Thyroid gland (tissue), 4 donors: ENCODE results near the gene RAB31. TPM values are rescaled to one million over a fixed set of nuclear protein-coding genes. Genes with fewer than 3 reads are reported as not detected.
"Not testable (repeated sequence)": the region's sequence is repeated elsewhere in the genome, so short reads cannot be mapped to it uniquely, and the experiment has no call there.

Experiments used
- DNase-seq, 2 donors: peaks; one replicate each; pipeline ENCODE4 v3.0.0-alpha.2; 2019
- H3K27ac ChIP-seq, 3 donors: fragments of 200-600 bp; sonication (generic); 1 replicate in 2 of 3; 2 replicates in 1 of 3; pipeline ENCODE4 v1.5.1; 2016 to 2019; ENCODE audit warnings: mild to moderate bottlenecking in 1 of 3, moderate library complexity in 1 of 3
- H3K27me3 ChIP-seq: fragments of 200-600 bp; sonication (generic); one replicate; pipeline ENCODE4 v1.5.1; 2019
- H3K36me3 ChIP-seq, 2 donors: fragments of 200-600 bp; sonication (generic); one replicate each; pipeline ENCODE4 v1.5.1; 2016 to 2019
- H3K4me1 ChIP-seq, 2 donors: fragments of 200-600 bp; sonication (generic); one replicate each; pipeline ENCODE4 v1.5.1; 2017 to 2019
- H3K4me3 ChIP-seq, 3 donors: fragments of 200-600 bp; sonication (generic); replicated peaks in 1 of 3; 1 replicate in 2 of 3; 2 replicates in 1 of 3; pipeline ENCODE4 v1.5.1; 2016; ENCODE audit warnings: mild to moderate bottlenecking in 1 of 3
- H3K9me3 ChIP-seq: fragments of 200-600 bp; sonication (generic); one replicate; pipeline ENCODE4 v1.5.1; 2017
- POLR2A ChIP-seq, 2 donors: fragments of 450-650 bp; IDR thresholded peaks; one replicate each; pipeline ENCODE4 v1.6.1; 2017; ENCODE audit warnings: antibody characterized with exemption in 2 of 2, mild to moderate bottlenecking in 2 of 2, moderate library complexity in 1 of 2
- whole genome bisulfite sequencing, 2 donors: methylation state at CpG; one replicate each; pipeline ENCODE4 v1.1.5; 2017; 5-methylcytosine and 5-hydroxymethylcytosine counted together
- intact Hi-C: fragments of 100-400 bp; cut with DNase I; formaldehyde crosslinking; loops from one replicate; pipeline ENCODE4 v1.15.1; 2023
- total RNA-seq, 4 donors: library from RNA; depleted of rRNA; stranded (reverse); fragments of >200 nt; gene quantifications; one replicate each; pipeline ENCODE4 v1.2.3, GENCODE V29; 2016
- TF ChIP-seq, protein P1 (sequence below), 6 experiments: fragments of 200-600 bp in 3 of 6; fragments of 450-650 bp in 3 of 6; sonication (generic) in 3 of 6; IDR thresholded peaks; one replicate each; pipeline ENCODE4 v1.5.1; 2016 to 2019; ENCODE audit warnings: antibody characterized with exemption in 6 of 6, mild to moderate bottlenecking in 2 of 6, inconsistent platforms in 1 of 6, moderate library complexity in 1 of 6

The RAB31 gene
- total RNA-seq, 4 donors from 2014 or later, result 33.9 to 72.7 (median 40.8) TPM

DNA sequence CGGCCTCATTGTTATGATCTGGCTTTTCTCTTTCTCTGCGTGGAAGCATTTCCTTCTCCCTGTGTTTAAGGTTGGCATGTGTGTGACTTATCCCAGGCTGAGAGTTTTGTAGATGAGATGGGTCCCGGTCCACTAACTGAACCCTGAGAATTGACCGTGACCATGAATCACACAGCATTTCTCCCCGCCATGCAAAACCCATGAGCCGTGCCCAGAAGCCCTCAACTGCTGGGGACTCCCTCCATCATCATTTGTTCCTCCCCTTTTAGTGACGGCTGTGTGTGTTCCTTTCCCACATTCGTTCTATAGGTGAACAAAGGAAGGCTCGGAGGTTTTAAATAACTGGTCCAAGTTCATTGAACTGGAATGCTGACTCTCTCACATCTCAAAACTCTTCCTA lies 147.6 kb downstream of the RAB31 start:
- H3K4me3 ChIP-seq, result no peak overlapping the region
- H3K36me3 ChIP-seq, result peaks cover 0 to 6% of the 10 kb centered on the region in 2 donors
- no peaks in the 10 kb centered on the region for H3K9me3 ChIP-seq
- DNase-seq, result no peak
- intact Hi-C loops, result no loop called here
- H3K27me3 ChIP-seq, result no peaks in the 10 kb centered on the region
- H3K4me1 ChIP-seq, result peaks cover 13 to 23% of the 10 kb centered on the region in 2 donors
- no peak for TF ChIP-seq POLR2A (IDR thresholded peaks at IDR 0.05)
- TF ChIP-seq, protein P1, sequence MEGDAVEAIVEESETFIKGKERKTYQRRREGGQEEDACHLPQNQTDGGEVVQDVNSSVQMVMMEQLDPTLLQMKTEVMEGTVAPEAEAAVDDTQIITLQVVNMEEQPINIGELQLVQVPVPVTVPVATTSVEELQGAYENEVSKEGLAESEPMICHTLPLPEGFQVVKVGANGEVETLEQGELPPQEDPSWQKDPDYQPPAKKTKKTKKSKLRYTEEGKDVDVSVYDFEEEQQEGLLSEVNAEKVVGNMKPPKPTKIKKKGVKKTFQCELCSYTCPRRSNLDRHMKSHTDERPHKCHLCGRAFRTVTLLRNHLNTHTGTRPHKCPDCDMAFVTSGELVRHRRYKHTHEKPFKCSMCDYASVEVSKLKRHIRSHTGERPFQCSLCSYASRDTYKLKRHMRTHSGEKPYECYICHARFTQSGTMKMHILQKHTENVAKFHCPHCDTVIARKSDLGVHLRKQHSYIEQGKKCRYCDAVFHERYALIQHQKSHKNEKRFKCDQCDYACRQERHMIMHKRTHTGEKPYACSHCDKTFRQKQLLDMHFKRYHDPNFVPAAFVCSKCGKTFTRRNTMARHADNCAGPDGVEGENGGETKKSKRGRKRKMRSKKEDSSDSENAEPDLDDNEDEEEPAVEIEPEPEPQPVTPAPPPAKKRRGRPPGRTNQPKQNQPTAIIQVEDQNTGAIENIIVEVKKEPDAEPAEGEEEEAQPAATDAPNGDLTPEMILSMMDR (IDR thresholded peaks at IDR 0.05), result no peak
- WGBS, 2 donors, result 82 to 92% methylated on average over 9 of the region's 9 CpGs
- peak overlapping the region in 2 of 3 donors; percentile 56 to 60 for H3K27ac ChIP-seq

DNA sequence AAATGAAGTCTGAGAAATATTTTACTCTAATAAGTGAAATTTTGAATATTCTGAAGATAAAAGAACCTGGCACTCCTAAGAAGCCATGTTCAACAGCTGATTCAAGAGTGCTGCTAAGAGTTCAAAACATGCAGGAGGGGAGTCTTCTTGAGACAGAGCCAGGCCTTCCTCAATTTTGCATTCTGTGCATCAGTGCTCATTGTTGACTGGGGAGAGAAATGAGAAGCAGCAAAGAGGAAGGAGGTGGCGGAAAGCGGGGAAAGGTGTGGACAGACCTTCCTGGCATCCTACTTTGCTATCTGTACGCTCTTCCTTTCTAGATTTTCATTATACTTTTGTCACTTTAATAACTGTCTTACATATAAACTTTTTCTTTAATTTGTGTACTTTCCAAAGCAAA lies 148.0 kb downstream of the RAB31 start:
- no peaks in the 10 kb centered on the region for H3K9me3 ChIP-seq
- intact Hi-C loops, result no loop called here
- H3K27ac ChIP-seq, result peak overlapping the region in 2 of 3 donors; percentile 56 to 60
- WGBS, 2 donors, result 92 to 94% methylated on average over 3 of the region's 3 CpGs
- H3K36me3 ChIP-seq, result peaks cover 0 to 6% of the 10 kb centered on the region in 2 donors
- H3K27me3 ChIP-seq, result no peaks in the 10 kb centered on the region
- H3K4me3 ChIP-seq, result no peak overlapping the region
- TF ChIP-seq POLR2A (IDR thresholded peaks at IDR 0.05), result no peak
- TF ChIP-seq, protein P1 (IDR thresholded peaks at IDR 0.05), result no peak
- peaks cover 13 to 23% of the 10 kb centered on the region in 2 donors for H3K4me1 ChIP-seq
- DNase-seq, result no peak

DNA sequence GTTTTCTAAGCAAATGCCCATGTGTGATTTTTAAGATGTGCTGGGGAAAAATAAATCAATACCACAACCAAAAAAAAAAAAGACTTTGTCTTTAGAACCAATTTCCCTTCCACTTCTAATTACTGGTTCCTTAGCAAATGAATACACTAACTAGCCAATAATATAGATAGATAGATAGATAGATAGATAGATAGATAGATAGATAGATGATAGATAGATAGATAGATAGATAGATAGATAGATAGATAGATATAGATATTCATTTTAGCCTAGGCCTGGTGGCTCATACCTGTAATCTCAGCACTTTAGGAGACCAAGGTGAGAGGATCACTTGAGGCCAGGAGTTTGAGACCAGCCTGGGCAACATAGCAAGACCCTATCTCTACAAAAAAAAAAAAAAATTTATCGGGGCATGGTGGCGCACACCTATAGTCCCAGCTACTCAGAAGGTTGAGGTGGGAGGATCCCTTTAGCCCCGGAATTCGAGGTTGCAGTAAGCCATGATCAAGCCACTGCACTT lies 149.4 kb downstream of the RAB31 start:
- H3K9me3 ChIP-seq, H3K4me3 ChIP-seq, H3K36me3 ChIP-seq, DNase-seq, H3K27ac ChIP-seq, intact Hi-C loops, H3K27me3 ChIP-seq: not testable (repeated sequence)
- 93% methylated on average over 4 of the region's 4 CpGs for WGBS, 2 donors
- H3K4me1 ChIP-seq, result peaks cover 13 to 23% of the 10 kb centered on the region in 2 donors

DNA sequence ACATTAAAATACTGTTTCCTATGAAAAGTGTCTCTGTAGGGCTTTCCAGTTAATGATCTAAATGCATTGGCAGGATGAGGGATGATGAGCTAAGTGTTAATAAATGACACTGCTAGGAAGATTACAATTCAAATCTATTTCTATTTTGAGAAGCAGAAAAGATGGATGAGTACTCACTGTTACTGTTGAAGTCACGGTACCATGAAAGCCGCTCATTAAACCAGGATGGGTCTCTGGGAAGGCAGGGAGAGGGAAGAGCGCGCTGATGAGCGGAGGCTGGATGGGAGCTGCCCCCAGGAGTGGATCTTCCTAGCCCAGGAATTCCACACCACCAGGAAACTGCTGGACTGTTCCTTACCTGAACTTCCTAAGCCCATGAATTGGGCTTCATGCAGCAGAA lies 150.5 kb downstream of the RAB31 start:
- H3K36me3 ChIP-seq, result peaks cover 0 to 6% of the 10 kb centered on the region in 2 donors
- 97 to 98% methylated on average over 5 of the region's 5 CpGs for WGBS, 2 donors
- intact Hi-C loops, result no loop called here
- DNase-seq, result no peak
- no peak overlapping the region for H3K27ac ChIP-seq
- H3K4me1 ChIP-seq, result peaks cover 13 to 23% of the 10 kb centered on the region in 2 donors
- H3K9me3 ChIP-seq, result no peaks in the 10 kb centered on the region
- no peak for TF ChIP-seq POLR2A (IDR thresholded peaks at IDR 0.05)
- TF ChIP-seq, protein P1 (IDR thresholded peaks at IDR 0.05), result no peak
- H3K27me3 ChIP-seq, result no peaks in the 10 kb centered on the region
- no peak overlapping the region for H3K4me3 ChIP-seq

DNA sequence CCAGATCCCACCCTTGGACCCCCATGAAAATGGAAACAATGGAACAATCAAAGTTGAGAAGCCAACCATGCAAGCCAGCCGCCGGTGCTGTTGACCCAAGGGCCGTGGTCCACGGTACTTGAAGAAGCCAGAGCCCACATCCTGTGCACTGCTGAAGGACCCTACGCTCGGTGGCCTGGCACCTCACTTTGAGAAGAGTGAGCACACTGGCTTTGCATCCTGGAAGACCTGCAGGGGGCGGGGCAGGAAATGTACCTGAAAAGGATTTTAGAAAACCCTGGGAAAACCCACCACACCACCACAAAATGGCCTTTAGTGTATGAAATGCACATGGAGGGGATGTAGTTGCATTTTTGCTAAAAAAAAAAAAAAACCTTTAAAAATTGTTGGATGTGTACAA lies 151.1 kb downstream of the RAB31 start:
- Histone ChIP-seq H3K9me3 (no peaks in the 10 kb centered on the region), H3K27me3 (no peaks in the 10 kb centered on the region), H3K4me1 (peaks cover 13 to 23% of the 10 kb centered on the region in 2 donors), H3K36me3 (peaks cover 0 to 6% of the 10 kb centered on the region in 2 donors), H3K4me3 (no peak overlapping the region), H3K27ac (no peak overlapping the region)
- DNase-seq, result no peak
- intact Hi-C loops, result no loop called here
- WGBS, 2 donors, result 66 to 75% methylated on average over 7 of the region's 7 CpGs
- no peak for TF ChIP-seq POLR2A (IDR thresholded peaks at IDR 0.05)
- TF ChIP-seq, protein P1 (IDR thresholded peaks at IDR 0.05), result no peak
